Bronchial epithelial cell (primary cell): ENCODE measurements around the gene GSG1L. TPM values are rescaled to one million over a fixed set of nuclear protein-coding genes. Genes with fewer than 3 reads are reported as not detected.

Experiments
- DNase-seq: peaks from one replicate; pipeline ENCODE4 v3.0.0-alpha.2; 2010; ENCODE audit warnings: low read depth
- FAIRE-seq: peaks from 2 replicates; lab custom pipeline; 2011; peaks lifted over from hg19 to GRCh38; lab: Jason Lieb, UNC
- H3K27me3 ChIP-seq: 2 replicates; pipeline ENCODE4 v1.5.1; 2011; ENCODE audit warnings: low read length; ENCODE audit not compliant: control insufficient read depth, insufficient read depth
- H3K36me3 ChIP-seq: 2 replicates; pipeline ENCODE4 v1.5.1; 2011; ENCODE audit warnings: low read length; ENCODE audit not compliant: control insufficient read depth, insufficient read depth
- H3K4me3 ChIP-seq: 2 replicates; pipeline ENCODE4 v1.5.1; 2011; ENCODE audit warnings: mild to moderate bottlenecking, low read depth, low read length, control low read depth
- CTCF ChIP-seq: IDR thresholded peaks from 2 replicates; pipeline ENCODE4 v1.5.1; 2011; ENCODE audit warnings: mild to moderate bottlenecking, moderate library complexity, low read length, control low read depth, inconsistent platforms; ENCODE audit not compliant: insufficient read depth, severe bottlenecking
- total RNA-seq: library from RNA; depleted of rRNA; stranded (reverse); fragments of >200 nt; gene quantifications from 2 replicates; pipeline ENCODE4 v1.2.1, GENCODE V29; 2014

Gene GSG1L
- total RNA-seq, 1 donor from 2014 or later: not detected

- no peak for TF ChIP-seq CTCF
- no peaks in the 10 kb centered on the region for H3K36me3 ChIP-seq
- no peak overlapping the region for H3K4me3 ChIP-seq
- no peaks in the 10 kb centered on the region for H3K27me3 ChIP-seq
- DNase-seq (no peak), FAIRE-seq (no peak)
Observed at GRCh38 chr16:27791404-27791719, 272.2 kb downstream of the GSG1L start.

GRCh38 chr16:27790546-27791403 is 272.7 kb downstream of the GSG1L start:
- no peak for TF ChIP-seq CTCF

GRCh38 chr16:27789595-27790241 is 273.8 kb downstream of the GSG1L start:
- DNase-seq (no peak), FAIRE-seq (no peak)
- Histone ChIP-seq H3K4me3 (no peak overlapping the region), H3K36me3 (no peaks in the 10 kb centered on the region), H3K27me3 (no peaks in the 10 kb centered on the region)
- no peak for TF ChIP-seq CTCF

More at GRCh38 chr16:27790546-27791403, 272.7 kb downstream of the GSG1L start:
- no peaks in the 10 kb centered on the region for H3K27me3 ChIP-seq
- H3K4me3 ChIP-seq: no peak overlapping the region
- H3K36me3 ChIP-seq: no peaks in the 10 kb centered on the region
- no peak for DNase-seq
- FAIRE-seq: no peak

GRCh38 chr16:27789150-27789549 is 274.4 kb downstream of the GSG1L start:
- Histone ChIP-seq H3K27me3 (no peaks in the 10 kb centered on the region), H3K36me3 (no peaks in the 10 kb centered on the region), H3K4me3 (no peak overlapping the region)
- no peak for FAIRE-seq
- no peak for DNase-seq
- TF ChIP-seq CTCF: no peak

- Histone ChIP-seq H3K4me3 (no peak overlapping the region), H3K36me3 (no peaks in the 10 kb centered on the region), H3K27me3 (no peaks in the 10 kb centered on the region)
- FAIRE-seq (no peak), DNase-seq (no peak)
- TF ChIP-seq CTCF: no peak
Observed at GRCh38 chr16:27787665-27788064, 275.8 kb downstream of the GSG1L start.
